Right cardiac atrium (tissue), 5 donors: Measurements from ENCODE around the gene SPIRE1. TPM values are rescaled to one million over a fixed set of nuclear protein-coding genes. Genes with fewer than 3 reads are reported as not detected.
"Not testable (repeated sequence)": the region's sequence is repeated elsewhere in the genome, so short reads cannot be mapped to it uniquely, and the experiment has no call there.

Experiments used
- ATAC-seq, 2 donors: fragments of 200-7000 bp; cut with Tn5 transposase; one replicate each; pipeline versions ENCODE4 v1.8.0 to v1.9.1; 2020; ENCODE audit warnings: moderate library complexity in 2 of 2, mild to moderate bottlenecking in 1 of 2
- DNase-seq, 3 donors: peaks; one replicate each; pipeline ENCODE4 v3.0.0-alpha.2; 2020
- H3K27ac ChIP-seq: one replicate; pipeline ENCODE4 v1.5.1; 2013; ENCODE audit warnings: mild to moderate bottlenecking, low read length, control low read depth, moderate library complexity
- H3K27me3 ChIP-seq: one replicate; pipeline ENCODE4 v1.6.1; 2013; ENCODE audit not compliant: control insufficient read depth, insufficient read depth
- H3K4me1 ChIP-seq: one replicate; pipeline ENCODE4 v1.6.1; 2013; ENCODE audit warnings: low read length; ENCODE audit not compliant: control insufficient read depth, insufficient read depth
- H3K4me3 ChIP-seq: one replicate; pipeline ENCODE4 v1.5.1; 2013; ENCODE audit warnings: low read length, control low read depth
- H3K9me3 ChIP-seq: one replicate; pipeline ENCODE4 v1.6.1; 2013; ENCODE audit warnings: low read length; ENCODE audit not compliant: control insufficient read depth
- WGBS: extraction: QIAGEN DNeasy Blood & Tissue Kit; methylation state at CpG from one replicate; pipeline ENCODE4 v1.1.7; 2013; 5-methylcytosine and 5-hydroxymethylcytosine counted together
- intact Hi-C, 4 donors: fragments of 100-400 bp; cut with DNase I; formaldehyde crosslinking; loops; one replicate each; pipeline versions ENCODE4 v1.11.0 to v1.14.0; 2022 to 2023
- polyA plus RNA-seq: library from polyadenylated mRNA; stranded (reverse); fragments of 200-250 nt; gene quantifications from one replicate; pipeline ENCODE4 v1.2.3, GENCODE V29; 2013
- total RNA-seq, 4 donors: library from RNA; stranded (reverse); fragmentation: NEBNext Ultra II Directional; extraction: Animal tissue kit (Norgen Biotek cat#: 25700); gene quantifications; one replicate each; pipeline ENCODE4 v1.2.1, GENCODE V29; 2021
- donor health status: healthy with polysubstance abuse.
- donor health status: DM: no; HTN: yes; CAD: no.
- donor health status: DM: no; HTN: no; CAD: no.
- donor health status: DM: no; HTN: yes; CAD: no; lungs with severe emphysema.
- donor health status: DM: yes; HTN: yes; CAD: no.

Gene SPIRE1
- total and polyA plus RNA-seq, 5 donors = 9.5 to 41.9 (median 35.4) TPM

DNA sequence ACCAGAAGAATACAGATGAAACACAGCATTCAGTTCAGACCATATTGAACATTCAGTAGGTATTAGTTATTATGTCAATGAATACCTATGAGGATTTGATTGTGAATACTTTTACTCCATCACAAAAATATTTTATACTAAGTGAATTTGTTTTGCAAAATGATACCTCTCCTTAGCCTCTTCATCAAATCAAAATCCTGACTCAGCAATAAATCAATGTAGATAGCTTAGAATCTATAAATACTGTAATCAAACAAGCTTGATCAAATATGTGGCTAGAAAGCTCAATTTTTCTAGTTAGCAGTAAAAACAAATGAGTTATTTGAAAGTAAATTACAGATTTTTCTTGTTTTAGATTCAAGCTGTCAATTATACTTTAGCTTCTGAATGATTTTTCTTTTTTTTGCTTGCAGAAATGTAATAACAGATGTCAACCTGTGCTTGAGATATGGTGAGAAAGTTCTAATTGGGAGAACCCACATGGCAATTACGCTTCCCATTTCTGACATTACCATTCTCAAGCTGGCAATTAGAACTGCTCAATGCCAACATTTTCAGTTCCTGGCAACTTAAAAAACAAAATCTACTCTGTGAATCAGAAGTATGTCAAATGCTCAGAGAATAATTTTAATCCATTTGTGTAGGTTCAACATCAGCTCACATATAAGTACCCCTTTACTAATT is 140.6 kb downstream of the SPIRE1 start:
- Histone ChIP-seq H3K9me3 (no peaks in the 10 kb centered on the region), H3K4me1 (peaks cover 4% of the 10 kb centered on the region), H3K27ac (no peak overlapping the region), H3K27me3 (no peaks in the 10 kb centered on the region), H3K4me3 (no peak overlapping the region)
- no peak for ATAC-seq
- DNase-seq = no peak
- 94% methylated on average over 1 of the region's 1 CpG for WGBS
- intact Hi-C loops = no loop called here

DNA sequence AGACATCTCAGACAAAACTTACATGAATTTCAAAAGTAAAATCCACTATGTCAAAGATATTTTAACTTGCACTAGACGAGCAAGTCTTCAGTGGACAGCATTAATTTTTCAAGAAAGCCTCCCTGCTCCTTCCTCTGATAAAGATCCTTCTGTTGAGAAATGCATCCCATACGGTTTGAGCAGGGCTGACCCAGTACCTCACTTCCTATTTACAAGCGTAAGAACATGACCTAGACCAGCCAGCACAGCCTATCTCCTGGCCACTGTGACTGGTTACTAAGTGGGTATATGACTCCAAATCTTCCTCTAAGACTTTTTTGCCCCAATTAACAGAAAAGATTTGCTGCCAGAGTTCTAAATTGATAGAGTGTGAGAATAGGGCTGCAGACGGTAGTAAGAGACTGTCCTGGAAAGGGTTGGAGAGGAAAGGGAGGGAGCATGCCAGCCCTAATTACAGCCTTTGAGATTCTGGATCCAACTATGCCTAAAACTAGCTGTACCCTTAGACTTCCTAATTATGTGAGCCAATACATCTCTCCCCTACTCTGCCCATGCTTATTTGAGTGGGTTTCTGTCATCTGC is 141.8 kb downstream of the SPIRE1 start:
- ATAC-seq (peak; percentile 81 to 87), DNase-seq (no peak)
- Histone ChIP-seq H3K27me3 (no peaks in the 10 kb centered on the region), H3K4me1 (peaks cover 4% of the 10 kb centered on the region), H3K9me3 (no peaks in the 10 kb centered on the region), H3K4me3 (no peak overlapping the region), H3K27ac (no peak overlapping the region)
- 27% methylated on average over 4 of the region's 4 CpGs for WGBS
- intact Hi-C loops = no loop called here

GRCh38 chr18:12515550-12515949 is 142.4 kb downstream of the SPIRE1 start:
- no peak overlapping the region for H3K4me3 ChIP-seq
- H3K9me3 ChIP-seq = no peaks in the 10 kb centered on the region
- H3K4me1 ChIP-seq = peaks cover 4% of the 10 kb centered on the region
- 47% methylated on average over 2 of the region's 2 CpGs for WGBS
- ATAC-seq (peak; percentile 40 to 62), DNase-seq (no peak)
- H3K27me3 ChIP-seq = no peaks in the 10 kb centered on the region
- intact Hi-C loops = no loop called here
- no peak overlapping the region for H3K27ac ChIP-seq

DNA sequence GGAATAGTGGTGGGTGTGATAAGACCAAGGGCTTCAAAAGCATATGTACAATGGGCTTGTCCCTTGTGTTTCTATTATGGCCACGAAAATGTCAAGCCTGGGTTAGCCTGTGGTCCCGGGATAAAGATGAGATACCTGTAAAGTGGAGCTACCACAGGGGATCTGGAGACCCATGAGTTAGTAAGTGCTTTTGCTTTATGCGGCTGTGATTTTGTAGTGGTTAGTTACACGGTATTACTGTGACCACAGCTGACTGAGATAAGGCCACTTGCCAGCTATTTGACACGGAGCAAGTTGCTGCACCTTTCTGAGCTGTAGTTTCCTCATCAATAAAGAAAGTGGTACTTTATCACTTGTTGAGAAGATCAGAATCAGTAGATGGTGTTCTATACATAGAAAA is 150.9 kb downstream of the SPIRE1 start:
- Histone ChIP-seq H3K9me3 (no peaks in the 10 kb centered on the region), H3K27ac (no peak overlapping the region), H3K27me3 (no peaks in the 10 kb centered on the region), H3K4me1 (no peaks in the 10 kb centered on the region), H3K4me3 (no peak overlapping the region)
- WGBS = 92% methylated on average over 5 of the region's 5 CpGs
- ATAC-seq (no peak), DNase-seq (no peak)
- intact Hi-C loops = no loop called here

GRCh38 chr18:12500986-12501385 is 156.9 kb downstream of the SPIRE1 start:
- ATAC-seq = no peak
- 97% methylated on average over 6 of the region's 6 CpGs for WGBS
- H3K4me1 ChIP-seq = no peaks in the 10 kb centered on the region

GRCh38 chr18:12497839-12498238 is 160.1 kb downstream of the SPIRE1 start:
- intact Hi-C loops = no loop called here
- ATAC-seq (no peak), DNase-seq (no peak)
- WGBS = 94% methylated on average over 3 of the region's 3 CpGs
- Histone ChIP-seq H3K9me3 (no peaks in the 10 kb centered on the region), H3K27ac (no peak overlapping the region), H3K27me3 (no peaks in the 10 kb centered on the region), H3K4me1 (no peaks in the 10 kb centered on the region), H3K4me3 (no peak overlapping the region)

More at GRCh38 chr18:12500986-12501385, 156.9 kb downstream of the SPIRE1 start:
- no peaks in the 10 kb centered on the region for H3K9me3 ChIP-seq
- no peaks in the 10 kb centered on the region for H3K27me3 ChIP-seq
- intact Hi-C loops = no loop called here
- no peak overlapping the region for H3K27ac ChIP-seq
- H3K4me3 ChIP-seq = no peak overlapping the region
- DNase-seq = no peak

DNA sequence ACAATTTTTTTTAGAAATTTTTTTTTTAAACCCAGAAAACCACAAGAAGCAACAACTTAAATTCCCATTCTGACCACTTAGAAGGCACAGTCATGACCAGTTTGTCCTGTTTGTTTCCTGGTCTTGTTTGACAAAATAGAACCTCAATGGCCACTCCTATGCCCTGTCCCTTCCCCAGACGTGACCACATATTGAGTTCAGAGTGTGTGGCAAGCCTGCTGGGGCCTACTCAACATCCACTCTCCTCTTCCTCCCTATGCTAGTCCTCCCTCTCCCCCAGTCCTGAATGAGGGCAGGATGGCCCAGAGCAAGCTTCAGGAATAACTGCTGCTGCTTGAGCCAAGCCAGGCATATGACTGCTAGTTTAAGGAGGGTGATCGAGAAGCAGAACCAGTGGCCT is 160.6 kb downstream of the SPIRE1 start:
- ATAC-seq (no peak), DNase-seq (no peak)
- WGBS = 79% methylated on average over 2 of the region's 2 CpGs
- Histone ChIP-seq H3K27me3 (no peaks in the 10 kb centered on the region), H3K4me1 (no peaks in the 10 kb centered on the region), H3K27ac (no peak overlapping the region), H3K9me3 (no peaks in the 10 kb centered on the region), H3K4me3 (no peak overlapping the region)
- intact Hi-C loops = no loop called here

- 85% methylated on average over 5 of the region's 5 CpGs for WGBS
- H3K27me3 ChIP-seq = no peaks in the 10 kb centered on the region
- ATAC-seq (no peak), DNase-seq (no peak)
- H3K27ac ChIP-seq = no peak overlapping the region
- no peaks in the 10 kb centered on the region for H3K9me3 ChIP-seq
- intact Hi-C loops = no loop called here
- H3K4me1 ChIP-seq = no peaks in the 10 kb centered on the region
- H3K4me3 ChIP-seq = no peak overlapping the region
Measured at GRCh38 chr18:12492907-12493306, 165.0 kb downstream of the SPIRE1 start.

DNA sequence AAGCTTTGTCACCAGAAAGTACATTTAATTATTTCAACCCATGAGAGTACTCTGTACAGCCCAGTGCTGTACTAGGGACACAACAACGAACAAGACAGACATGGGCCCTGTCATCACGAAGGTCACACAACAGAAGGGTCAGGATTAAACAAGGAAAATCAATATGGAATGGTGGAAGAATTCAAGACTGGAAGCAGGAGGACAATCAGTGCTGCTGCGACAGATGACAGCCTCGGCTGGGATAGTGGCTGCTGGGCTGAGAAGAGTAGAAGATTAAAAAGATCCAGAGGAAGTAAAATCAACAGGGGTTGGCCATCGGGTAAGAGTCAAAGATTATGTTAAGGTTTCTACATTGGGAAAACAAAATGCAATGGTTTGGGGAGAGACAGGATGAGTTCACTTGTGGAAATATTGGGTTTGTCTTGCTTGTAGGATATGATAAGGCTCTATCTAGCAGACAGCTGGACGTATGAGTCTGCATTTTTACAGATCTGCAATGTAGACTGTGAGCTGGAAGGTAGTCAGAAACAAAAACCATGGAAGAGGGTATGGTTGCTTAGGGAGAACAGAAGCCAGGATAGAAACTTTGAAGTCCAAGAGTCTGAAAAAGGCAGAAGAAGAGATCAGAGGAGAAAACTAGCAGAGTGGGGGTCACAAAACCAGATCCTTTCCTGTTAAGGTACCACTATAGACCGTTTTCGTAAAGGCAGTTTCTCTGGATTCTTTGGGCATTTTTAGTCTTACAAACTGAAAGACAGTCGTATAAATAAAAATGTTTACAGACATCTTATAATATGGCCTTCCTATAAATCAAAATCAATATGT is 166.1 kb downstream of the SPIRE1 start:
- Histone ChIP-seq H3K4me3 (no peak overlapping the region), H3K4me1 (no peaks in the 10 kb centered on the region), H3K9me3 (no peaks in the 10 kb centered on the region), H3K27me3 (no peaks in the 10 kb centered on the region), H3K27ac (no peak overlapping the region)
- ATAC-seq (no peak), DNase-seq (no peak)
- 87% methylated on average over 9 of the region's 9 CpGs for WGBS
- intact Hi-C loops = no loop called here

DNA sequence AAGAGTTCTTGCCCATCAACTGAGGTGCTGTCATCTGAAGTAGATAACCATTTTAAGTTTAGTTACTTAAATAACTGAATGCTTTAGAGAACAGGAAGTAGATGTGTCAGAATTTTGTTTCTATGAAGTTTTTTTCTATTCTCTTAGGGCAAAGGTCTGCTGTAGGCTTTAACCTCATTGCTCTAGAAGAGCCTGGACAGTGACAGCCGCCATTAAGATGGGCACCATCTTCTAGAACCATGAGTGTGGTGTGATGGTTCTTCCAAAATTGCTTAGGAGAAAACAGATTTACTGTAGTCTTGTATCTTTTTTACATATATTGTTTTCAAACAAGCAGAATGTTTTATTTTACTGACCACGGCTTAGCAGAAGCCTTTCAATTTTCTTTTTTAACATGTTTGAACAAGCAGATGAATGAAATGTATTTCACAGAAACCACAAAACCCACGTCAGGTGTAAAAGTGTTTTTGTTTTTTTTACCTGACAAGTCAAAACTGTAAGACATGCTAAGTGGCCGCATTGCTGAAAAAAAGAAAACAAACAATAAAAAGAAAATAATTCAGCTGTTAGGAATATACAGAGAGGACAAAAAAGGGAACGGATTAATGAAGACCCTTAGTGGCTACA is 172.3 kb downstream of the SPIRE1 start:
- DNase-seq (no peak), ATAC-seq (no peak)
- H3K4me1 ChIP-seq = no peaks in the 10 kb centered on the region
- H3K27ac ChIP-seq = no peak overlapping the region
- no peaks in the 10 kb centered on the region for H3K9me3 ChIP-seq
- H3K27me3 ChIP-seq = no peaks in the 10 kb centered on the region
- H3K4me3 ChIP-seq = no peak overlapping the region
- intact Hi-C loops = no loop called here
- 96% methylated on average over 5 of the region's 5 CpGs for WGBS

DNA sequence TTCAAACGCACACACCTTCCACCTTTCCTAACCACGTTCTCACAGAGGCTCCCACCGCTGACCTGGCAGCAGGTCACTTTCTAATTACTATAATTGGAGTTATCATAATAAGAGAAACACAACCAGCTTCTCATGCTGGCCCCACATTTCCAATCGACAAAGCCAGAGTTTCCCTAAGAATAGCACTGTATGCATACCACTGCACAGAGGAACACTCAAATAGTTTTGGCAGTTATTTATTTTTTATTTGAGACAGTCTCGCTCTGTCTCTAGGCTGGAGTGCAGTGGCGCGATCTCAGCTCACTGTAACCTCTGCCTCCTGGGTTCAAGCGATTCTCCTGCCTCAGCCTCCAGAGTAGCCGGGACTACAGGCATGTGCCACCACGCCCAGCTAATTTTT is 176.0 kb downstream of the SPIRE1 start:
- H3K27ac ChIP-seq, H3K4me1 ChIP-seq, H3K9me3 ChIP-seq, H3K4me3 ChIP-seq, H3K27me3 ChIP-seq, ATAC-seq, DNase-seq, intact Hi-C loops: not testable (repeated sequence)
- 86% methylated on average over 10 of the region's 10 CpGs for WGBS
